LNCaP clone FGC (cell line): ENCODE data around the gene ROGDI.

ENCODE experiments used
- DNase-seq: peaks from one replicate; pipeline ENCODE4 v3.0.0-alpha.2; 2011; ENCODE audit warnings: low read depth
- H3K4me3 ChIP-seq: 2 replicates; pipeline ENCODE4 v1.5.1; 2011; ENCODE audit warnings: mild to moderate bottlenecking, low read depth, low read length, control low read depth
- CTCF ChIP-seq: IDR thresholded peaks from 2 replicates; pipeline ENCODE4 v1.5.1; 2012; ENCODE audit warnings: mild to moderate bottlenecking; ENCODE audit not compliant: control insufficient read depth, insufficient read depth; ENCODE audit errors: extremely low read depth

The ROGDI gene

GRCh38 chr16:4801962-4802658 is at the start of gene ROGDI:
ROGDI (minus strand) TSS chr16:4802633; CDS start chr16:4802571, 62 bp downstream.
- peak within 1 kb of the TSS; percentile 52 for H3K4me3 ChIP-seq
- TF ChIP-seq CTCF = no peak
- DNase-seq = peak; percentile 83

- H3K4me3 ChIP-seq = no peak overlapping the region
- TF ChIP-seq CTCF = no peak
- no peak for DNase-seq
Measured at GRCh38 chr16:4850211-4850610, 47.8 kb upstream of the ROGDI start.

DNA sequence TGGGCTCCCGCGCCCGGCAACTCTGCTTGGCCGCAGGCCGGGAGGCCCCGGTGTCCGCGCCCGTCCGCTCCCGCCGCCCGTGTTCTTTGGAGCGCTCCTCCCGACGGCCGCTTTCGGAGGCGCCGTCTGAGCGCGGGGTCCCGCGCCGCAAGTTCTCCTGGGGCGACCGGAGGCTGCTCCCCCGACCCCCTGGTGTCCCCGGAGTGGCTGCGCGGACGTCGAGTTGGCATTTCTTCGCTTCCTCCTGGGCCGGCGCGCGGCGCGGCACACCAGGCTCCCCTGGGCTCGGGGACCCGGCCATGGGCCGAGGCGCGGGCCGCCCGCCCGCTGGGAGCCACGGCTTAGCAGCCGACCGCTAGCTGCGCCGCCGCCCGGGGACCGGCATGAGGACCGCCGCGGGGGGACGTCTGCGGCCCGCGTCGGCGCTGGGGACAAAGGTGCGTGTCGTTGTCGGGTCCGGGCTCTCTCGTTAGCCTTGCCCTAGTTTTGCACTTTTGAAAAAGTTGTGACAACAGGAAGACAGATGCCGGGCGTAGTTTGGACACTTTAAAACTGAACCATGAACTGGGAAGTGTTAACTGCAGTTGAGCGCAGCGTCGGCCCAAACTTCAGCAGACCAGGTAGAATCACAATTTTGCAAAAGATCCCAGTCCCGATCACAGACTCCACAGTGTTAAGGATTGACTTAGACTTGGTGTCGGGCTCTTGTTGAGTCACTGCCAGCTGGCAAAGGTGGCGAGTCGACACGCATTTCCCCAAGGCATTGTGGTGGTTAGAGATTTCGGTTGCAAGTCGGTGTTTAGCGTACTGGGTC is 45.5 kb upstream of the ROGDI start:
- H3K4me3 ChIP-seq = peak overlapping the region; percentile 95
- no peak for DNase-seq
- TF ChIP-seq CTCF = no peak

- TF ChIP-seq CTCF = no peak
- DNase-seq = peak; percentile 83
- H3K4me3 ChIP-seq = peak within 1 kb of the TSS; percentile 95
Measured at GRCh38 chr16:4846901-4847773, 44.7 kb upstream of the ROGDI start, which contains the start of the genes GLYR1 and UBN1. GLYR1 (minus strand) TSS chr16:4847288; CDS start chr16:4847265, 23 bp downstream. UBN1 (plus strand) TSS chr16:4847481; CDS start chr16:4852918, 5,437 bp downstream.

GRCh38 chr16:4846503-4846900 is 44.1 kb upstream of the ROGDI start:
- peak overlapping the region; percentile 95 for H3K4me3 ChIP-seq
- no peak for DNase-seq
- no peak for TF ChIP-seq CTCF

- DNase-seq = no peak
- no peak overlapping the region for H3K4me3 ChIP-seq
- TF ChIP-seq CTCF = no peak
Measured at GRCh38 chr16:4840984-4841383, 38.6 kb upstream of the ROGDI start.
